GM18873 (cell line): Measurements from ENCODE around the gene QSOX1.
"Not testable (repeated sequence)": the region's sequence is repeated elsewhere in the genome, so short reads cannot be mapped to it uniquely, and the experiment has no call there.

Experiments used
- ATAC-seq: cut with Tn5 transposase; IDR thresholded peaks from one replicate; pipeline ENCODE4 v1.9.1; 2021; ENCODE audit warnings: mild to moderate bottlenecking, moderate library complexity, moderate number of reproducible peaks; ENCODE audit not compliant: unreplicated experiment, low FRiP score

The QSOX1 gene

GRCh38 chr1:180185971-180186645, 31.4 kb downstream of the QSOX1 start:
- ATAC-seq: no peak

- ATAC-seq: no peak
Observed at GRCh38 chr1:180186831-180187230, 32.2 kb downstream of the QSOX1 start.

- no peak for ATAC-seq
Observed at GRCh38 chr1:180187626-180188025, 33.0 kb downstream of the QSOX1 start.

- ATAC-seq: no peak
Observed at GRCh38 chr1:180188091-180188506, 33.4 kb downstream of the QSOX1 start.

- ATAC-seq: no peak
Observed at GRCh38 chr1:180188684-180189175, 34.1 kb downstream of the QSOX1 start.

- ATAC-seq: no peak
Observed at GRCh38 chr1:180190091-180190490, 35.4 kb downstream of the QSOX1 start.

GRCh38 chr1:180192172-180192571, 37.5 kb downstream of the QSOX1 start:
- ATAC-seq: no peak

GRCh38 chr1:180193141-180194047, 38.7 kb downstream of the QSOX1 start:
- no peak for ATAC-seq

GRCh38 chr1:180194048-180194425, 39.4 kb downstream of the QSOX1 start:
- ATAC-seq: no peak

GRCh38 chr1:180194546-180195207, 40.0 kb downstream of the QSOX1 start:
- ATAC-seq: no peak

- ATAC-seq: no peak
Observed at GRCh38 chr1:180195401-180195800, 40.7 kb downstream of the QSOX1 start.

- no peak for ATAC-seq
Observed at GRCh38 chr1:180195916-180196315, 41.2 kb downstream of the QSOX1 start.

- no peak for ATAC-seq
Observed at GRCh38 chr1:180196436-180197003, 41.9 kb downstream of the QSOX1 start.

- ATAC-seq: no peak
Observed at GRCh38 chr1:180197231-180197630, 42.6 kb downstream of the QSOX1 start.

GRCh38 chr1:180198196-180198595, 43.5 kb downstream of the QSOX1 start:
- ATAC-seq: no peak

- no peak for ATAC-seq
Observed at GRCh38 chr1:180198611-180199010, 43.9 kb downstream of the QSOX1 start.

GRCh38 chr1:180199018-180199417, 44.3 kb downstream of the QSOX1 start:
- ATAC-seq: no peak

- ATAC-seq: no peak
Observed at GRCh38 chr1:180201451-180202200, 47.0 kb downstream of the QSOX1 start.

GRCh38 chr1:180202588-180202987, 47.9 kb downstream of the QSOX1 start:
- not testable (repeated sequence) for ATAC-seq

GRCh38 chr1:180204231-180204630, 49.6 kb downstream of the QSOX1 start:
- ATAC-seq: no peak
